Measurements from ENCODE around the gene IDH3A. TPM values are rescaled to one million over a fixed set of nuclear protein-coding genes. Genes with fewer than 3 reads are reported as not detected.

The IDH3A gene
- polyA plus RNA-seq, 3 donors, result 46.5 to 85.0 (median 74.0) TPM

DNA sequence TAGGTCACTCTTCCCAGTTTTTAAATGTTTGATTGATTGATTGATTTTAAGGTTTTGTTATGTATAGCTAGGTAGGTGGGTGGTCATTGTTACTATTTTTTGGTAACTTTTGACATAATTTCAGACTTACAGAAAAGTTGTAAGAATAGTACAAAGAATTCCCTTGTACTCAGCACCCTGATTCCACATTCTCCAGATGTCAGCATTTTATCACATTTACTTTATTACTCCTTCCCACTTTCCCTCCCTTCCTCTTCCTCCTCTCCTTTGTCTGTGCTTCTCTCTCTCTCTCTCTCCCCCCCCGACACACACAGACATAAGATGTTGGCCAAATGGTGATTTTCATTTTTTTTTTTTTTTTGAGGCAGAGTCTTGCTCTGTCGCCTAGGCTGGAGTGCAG is 14.8 kb downstream of the IDH3A start:
- no peaks in the 10 kb centered on the region for H3K79me2 ChIP-seq (ENCODE audit: insufficient read depth, low read length)
- no peak overlapping the region for H3K4me2 ChIP-seq (replicated peaks; ENCODE audit: extremely low read depth, low read length, poor library complexity, severe bottlenecking)
- WGBS (ENCODE audit: insufficient coverage), result no CpG with 5 or more reads among the region's 2 CpGs
- no peak overlapping the region for H2AFZ ChIP-seq (ENCODE audit: insufficient read depth, low read depth, low read length, poor library complexity, severe bottlenecking)
- Mint-ChIP-seq H3K9me3 (no peaks in the 10 kb centered on the region), H3K4me3 (no peak overlapping the region), H3K36me3 (peaks cover 71 to 84% of the 10 kb centered on the region in 2 donors), H3K4me1 (peaks cover 5% of the 10 kb centered on the region), H3K27me3 (ENCODE audit: low read depth in 3 of 3) (peaks cover 0 to 1% (median 0%) of the 10 kb centered on the region in 3 donors), H3K27ac (no peak overlapping the region)
- TF ChIP-seq, protein P1, sequence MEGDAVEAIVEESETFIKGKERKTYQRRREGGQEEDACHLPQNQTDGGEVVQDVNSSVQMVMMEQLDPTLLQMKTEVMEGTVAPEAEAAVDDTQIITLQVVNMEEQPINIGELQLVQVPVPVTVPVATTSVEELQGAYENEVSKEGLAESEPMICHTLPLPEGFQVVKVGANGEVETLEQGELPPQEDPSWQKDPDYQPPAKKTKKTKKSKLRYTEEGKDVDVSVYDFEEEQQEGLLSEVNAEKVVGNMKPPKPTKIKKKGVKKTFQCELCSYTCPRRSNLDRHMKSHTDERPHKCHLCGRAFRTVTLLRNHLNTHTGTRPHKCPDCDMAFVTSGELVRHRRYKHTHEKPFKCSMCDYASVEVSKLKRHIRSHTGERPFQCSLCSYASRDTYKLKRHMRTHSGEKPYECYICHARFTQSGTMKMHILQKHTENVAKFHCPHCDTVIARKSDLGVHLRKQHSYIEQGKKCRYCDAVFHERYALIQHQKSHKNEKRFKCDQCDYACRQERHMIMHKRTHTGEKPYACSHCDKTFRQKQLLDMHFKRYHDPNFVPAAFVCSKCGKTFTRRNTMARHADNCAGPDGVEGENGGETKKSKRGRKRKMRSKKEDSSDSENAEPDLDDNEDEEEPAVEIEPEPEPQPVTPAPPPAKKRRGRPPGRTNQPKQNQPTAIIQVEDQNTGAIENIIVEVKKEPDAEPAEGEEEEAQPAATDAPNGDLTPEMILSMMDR (IDR thresholded peaks at IDR 0.05), result no peak
- H3K9ac ChIP-seq (ENCODE audit: insufficient read depth, low read length, poor library complexity, severe bottlenecking), result no peak overlapping the region
- H4K20me1 ChIP-seq (ENCODE audit: insufficient read depth, low read length), result no peaks in the 10 kb centered on the region
- H3K36me3 ChIP-seq (replicated peaks in 1 of 2; ENCODE audit: control insufficient read depth in 1 of 2, insufficient read depth in 2 of 2, low read length in 2 of 2), result peaks cover 87 to 98% of the 10 kb centered on the region in 2 donors
- DNase-seq, result no peak
- peaks cover 0 to 4% of the 10 kb centered on the region in 2 donors for H3K4me1 ChIP-seq (ENCODE audit: control insufficient read depth in 1 of 2, insufficient read depth in 2 of 2, low read length in 2 of 2)
- no peak overlapping the region for H3K4me3 ChIP-seq (replicated peaks in 1 of 3; ENCODE audit: low read depth in 2 of 3, low read length in 3 of 3)
- H3K27ac ChIP-seq (ENCODE audit: low read depth in 1 of 2, low read length in 2 of 2), result no peak overlapping the region
- intact Hi-C loops (cut with micrococcal nuclease), result no loop called here
- no peaks in the 10 kb centered on the region for H3K9me3 ChIP-seq (replicated peaks in 1 of 2; ENCODE audit: control insufficient read depth in 1 of 2, insufficient read depth in 1 of 2, low read length in 2 of 2)
- H3K27me3 ChIP-seq (ENCODE audit: control insufficient read depth in 2 of 2, insufficient read depth in 2 of 2, low read length in 2 of 2), result no peaks in the 10 kb centered on the region

DNA sequence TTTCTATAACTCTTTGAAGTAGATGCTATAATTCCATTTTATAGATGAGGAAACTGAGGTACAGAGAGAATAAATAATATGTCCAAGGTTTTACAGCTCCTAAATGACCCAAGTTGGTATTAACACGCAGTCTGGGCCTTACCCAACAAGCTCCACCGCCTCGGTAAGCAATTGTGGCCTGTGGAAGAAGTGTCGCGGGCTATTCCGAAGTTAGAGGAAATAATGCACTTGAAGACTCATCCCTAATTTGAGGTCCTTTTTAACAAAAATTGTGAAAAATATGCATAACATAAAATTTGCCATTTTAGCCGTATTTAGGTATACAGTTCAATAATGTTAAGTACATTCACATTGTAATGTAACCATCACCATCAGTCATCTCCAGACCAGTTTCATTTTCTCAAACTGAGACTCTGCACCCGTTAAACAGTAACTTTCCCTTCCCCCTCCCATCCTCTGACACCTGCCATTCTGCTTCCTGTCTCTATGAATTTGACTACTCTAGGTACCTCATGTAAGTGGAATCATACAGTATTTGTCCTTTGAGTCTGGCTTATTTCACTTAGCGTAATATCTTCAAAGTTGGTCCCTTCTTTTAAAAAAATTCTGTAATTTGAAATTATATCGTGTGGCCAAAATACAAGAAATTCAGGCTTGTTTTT is 18.2 kb downstream of the IDH3A start:
- peaks cover 60 to 81% of the 10 kb centered on the region in 2 donors for H3K36me3 ChIP-seq (replicated peaks in 1 of 2; ENCODE audit: control insufficient read depth in 1 of 2, insufficient read depth in 2 of 2, low read length in 2 of 2)
- intact Hi-C loops (cut with micrococcal nuclease), result no loop called here
- TF ChIP-seq, protein P1 (IDR thresholded peaks at IDR 0.05), result no peak
- no peak for DNase-seq
- H3K27me3 ChIP-seq (ENCODE audit: control insufficient read depth in 2 of 2, insufficient read depth in 2 of 2, low read length in 2 of 2), result no peaks in the 10 kb centered on the region
- Mint-ChIP-seq H3K27me3 (ENCODE audit: low read depth in 3 of 3) (peaks cover 0 to 1% (median 0%) of the 10 kb centered on the region in 3 donors), H3K27ac (no peak overlapping the region), H3K4me1 (peaks cover 27% of the 10 kb centered on the region), H3K9me3 (peaks cover 0 to 2% (median 0%) of the 10 kb centered on the region in 7 donors), H3K36me3 (peaks cover 66 to 71% of the 10 kb centered on the region in 2 donors), H3K4me3 (no peak overlapping the region)
- WGBS (ENCODE audit: insufficient coverage), result 83% methylated on average over 2 of the region's 10 CpGs
- no peak overlapping the region for H3K4me3 ChIP-seq (replicated peaks in 1 of 3; ENCODE audit: low read depth in 2 of 3, low read length in 3 of 3)
- H3K4me2 ChIP-seq (replicated peaks; ENCODE audit: extremely low read depth, low read length, poor library complexity, severe bottlenecking), result no peak overlapping the region
- H3K9ac ChIP-seq (ENCODE audit: insufficient read depth, low read length, poor library complexity, severe bottlenecking), result no peak overlapping the region
- peaks cover 27% of the 10 kb centered on the region in 2 donors for H3K4me1 ChIP-seq (ENCODE audit: control insufficient read depth in 1 of 2, insufficient read depth in 2 of 2, low read length in 2 of 2)
- no peaks in the 10 kb centered on the region for H4K20me1 ChIP-seq (ENCODE audit: insufficient read depth, low read length)
- H2AFZ ChIP-seq (ENCODE audit: insufficient read depth, low read depth, low read length, poor library complexity, severe bottlenecking), result no peak overlapping the region
- no peaks in the 10 kb centered on the region for H3K9me3 ChIP-seq (replicated peaks in 1 of 2; ENCODE audit: control insufficient read depth in 1 of 2, insufficient read depth in 1 of 2, low read length in 2 of 2)
- H3K79me2 ChIP-seq (ENCODE audit: insufficient read depth, low read length), result no peaks in the 10 kb centered on the region
- H3K27ac ChIP-seq (ENCODE audit: low read depth in 1 of 2, low read length in 2 of 2), result no peak overlapping the region

Measured in CD14-positive monocyte (primary cell).